GM12878 (cell line): ENCODE measurements around the gene PTPRN2. TPM values are rescaled to one million over a fixed set of nuclear protein-coding genes. Genes with fewer than 3 reads are reported as not detected.

Experiments
- ATAC-seq: fragments of 200-7000 bp; cut with Tn5 transposase; 3 replicates; pipeline ENCODE4 v1.9.1; 2020; ENCODE audit warnings: mild to moderate bottlenecking, moderate library complexity
- BruUV-seq: library from RNA; stranded (reverse); fragments of 400-500 nt; replicated peaks from 2 replicates; lab custom pipeline; 2021; lab: Mats Ljungman, UMichigan
- CTCF ChIA-PET: fragments of 300-600 bp; sonication (Branson Sonifier 250); formaldehyde crosslinking; extraction: SDS; loops from one replicate; lab custom pipeline; 2021; ENCODE audit warnings: inconsistent platforms; lab: Yijun Ruan, JAX
- POLR2A ChIA-PET: fragments of 350-600 bp; formaldehyde crosslinking; extraction: SDS; loops from one replicate; lab custom pipeline; 2021; ENCODE audit warnings: inconsistent platforms; lab: Charles Lee
- RAD21 ChIA-PET: fragments of 300-600 bp; sonication (Branson Sonifier 250); formaldehyde crosslinking; loops from one replicate; lab custom pipeline; 2023; ENCODE audit warnings: antibody characterized with exemption; ENCODE audit not compliant: unreplicated experiment; lab: Charles Lee
- SMC1A ChIA-PET: fragments of 300-600 bp; sonication (Branson Sonifier 250); formaldehyde crosslinking; loops from one replicate; lab custom pipeline; 2023; ENCODE audit not compliant: unreplicated experiment, uncharacterized antibody; lab: Charles Lee
- DNase-seq: peaks from one replicate; pipeline ENCODE4 v3.0.0-alpha.2; 2011; ENCODE audit warnings: low read depth, low spot score
- FAIRE-seq: peaks from 3 replicates; lab custom pipeline; 2011; peaks lifted over from hg19 to GRCh38; lab: Jason Lieb, UNC
- H2AFZ ChIP-seq: 2 replicates; pipeline ENCODE4 v1.6.0; 2011; ENCODE audit warnings: low read depth, low read length, control low read depth; ENCODE audit not compliant: control insufficient read depth
- H3K27ac ChIP-seq: 2 replicates; pipeline ENCODE4 v1.5.1; 2011; ENCODE audit warnings: control low read depth; ENCODE audit not compliant: control insufficient read depth, insufficient read depth
- H3K27me3 ChIP-seq, 2 experiments: replicated peaks in 1 of 2; 2 replicates each; pipeline versions ENCODE4 v1.6.0 to v1.6.1; 2011; ENCODE audit warnings: low read length in 1 of 2; ENCODE audit not compliant: control insufficient read depth in 2 of 2, insufficient read depth in 2 of 2
- H3K36me3 ChIP-seq, 2 experiments: 2 replicates each; pipeline ENCODE4 v1.5.1; 2011; ENCODE audit warnings: low read length in 1 of 2; ENCODE audit not compliant: control insufficient read depth in 2 of 2, insufficient read depth in 2 of 2
- H3K4me1 ChIP-seq: 2 replicates; pipeline ENCODE4 v1.6.1; 2011; ENCODE audit warnings: mild to moderate bottlenecking, low read length, moderate library complexity, mixed read lengths; ENCODE audit not compliant: control insufficient read depth, insufficient read depth
- H3K4me2 ChIP-seq: 2 replicates; pipeline ENCODE4 v1.6.0; 2011; ENCODE audit warnings: control low read depth; ENCODE audit not compliant: control insufficient read depth, insufficient read depth
- H3K4me3 ChIP-seq: fragments of 200-600 bp; sonication (generic); 2 replicates; pipeline ENCODE4 v1.5.1; 2016
- H3K79me2 ChIP-seq: 2 replicates; pipeline ENCODE4 v1.6.0; 2011; ENCODE audit warnings: low read length; ENCODE audit not compliant: control insufficient read depth, insufficient read depth
- H3K9ac ChIP-seq: 2 replicates; pipeline ENCODE4 v1.8.0; 2011; ENCODE audit warnings: low read length, control low read depth, mixed read lengths; ENCODE audit not compliant: control insufficient read depth, insufficient read depth
- H3K9me3 ChIP-seq: replicated peaks from 3 replicates; pipeline ENCODE4 v1.5.1; 2011; ENCODE audit warnings: mild to moderate bottlenecking, low read length; ENCODE audit not compliant: control insufficient read depth, insufficient read depth
- H4K20me1 ChIP-seq: 2 replicates; pipeline ENCODE4 v1.6.0; 2011; ENCODE audit not compliant: control insufficient read depth, insufficient read depth
- MEF2A ChIP-seq: IDR thresholded peaks from 2 replicates; pipeline ENCODE4 v1.6.1; 2011; ENCODE audit warnings: low read depth, mild to moderate bottlenecking, low read length, moderate library complexity; ENCODE audit not compliant: insufficient read depth
- NFXL1 ChIP-seq: fragments of 450-650 bp; IDR thresholded peaks from 2 replicates; pipeline ENCODE4 v1.6.1; 2017; ENCODE audit warnings: antibody characterized with exemption, mild to moderate bottlenecking, borderline replicate concordance
- SRF ChIP-seq, 2 experiments: IDR thresholded peaks; 2 replicates each; pipeline ENCODE4 v1.6.1; 2011; ENCODE audit warnings: low read depth in 2 of 2, low read length in 2 of 2, mild to moderate bottlenecking in 1 of 2, moderate library complexity in 1 of 2
- WRNIP1 ChIP-seq: IDR thresholded peaks from 2 replicates; pipeline ENCODE4 v1.6.1; 2011; ENCODE audit warnings: low read depth, low read length, improper control_type of control experiment, borderline replicate concordance
- ZNF622 ChIP-seq: fragments of 450-650 bp; IDR thresholded peaks from 2 replicates; pipeline ENCODE4 v1.6.1; 2017; ENCODE audit warnings: mild to moderate bottlenecking, inconsistent platforms
- WGBS: methylation state at CpG from one replicate; pipeline ENCODE4 v1.1.6; 2016; ENCODE audit warnings: low lambda C conversion rate; ENCODE audit not compliant: insufficient replicate concordance, insufficient coverage; ENCODE audit errors: missing lambda C conversion rate; 5-methylcytosine and 5-hydroxymethylcytosine counted together
- in situ Hi-C: fragments of 300-500 bp; cut with MboI; formaldehyde crosslinking; loops from 9 replicates; pipeline ENCODE4 v1.14.3; 2018; ENCODE audit warnings: mixed read lengths
- intact Hi-C: fragments of 100-400 bp; cut with micrococcal nuclease; formaldehyde crosslinking; loops from one replicate; pipeline ENCODE4 v1.14.2; 2022; ENCODE audit not compliant: unreplicated experiment
- polyA plus RNA-seq, 11 experiments: library from polyadenylated mRNA; depleted of rRNA in 4 of 11; unstranded in 6 of 11; stranded (reverse) in 5 of 11; fragments of >200 nt; fragmentation: Nextera tagmentation in 4 of 11; fragmentation: Illumina TruSeq in 1 of 11; extraction: Ambion mirVana in 4 of 11; extraction: Trizol in 1 of 11; gene quantifications; 1 replicate in 1 of 11; 2 replicates in 10 of 11; pipeline versions ENCODE4 v1.2.1 to v1.2.3, GENCODE V29; 2011 to 2016; ENCODE audit warnings: inconsistent platforms in 2 of 11, missing spikeins in 2 of 11, low read depth in 1 of 11
- total RNA-seq, 4 experiments: library from RNA; depleted of rRNA in 3 of 4; stranded (reverse); fragments of >200 nt in 3 of 4; fragmentation: Illumina TruSeq in 1 of 4; extraction: Trizol in 1 of 4; gene quantifications; 2 replicates each; pipeline versions ENCODE4 v1.2.1 to v1.2.3, GENCODE V29; 2013 to 2021
- TF ChIP-seq, protein P1 (sequence below): IDR thresholded peaks from 2 replicates; pipeline ENCODE4 v1.6.1; 2011; ENCODE audit warnings: low read depth, low read length, improper control_type of control experiment, borderline replicate concordance

Gene PTPRN2
- total and polyA plus RNA-seq, 10 of the 15 experiments (the other 5 are each of a cell fraction or from before 2014, with no cell fraction given) = 5.4 TPM; not detected in 9

DNA sequence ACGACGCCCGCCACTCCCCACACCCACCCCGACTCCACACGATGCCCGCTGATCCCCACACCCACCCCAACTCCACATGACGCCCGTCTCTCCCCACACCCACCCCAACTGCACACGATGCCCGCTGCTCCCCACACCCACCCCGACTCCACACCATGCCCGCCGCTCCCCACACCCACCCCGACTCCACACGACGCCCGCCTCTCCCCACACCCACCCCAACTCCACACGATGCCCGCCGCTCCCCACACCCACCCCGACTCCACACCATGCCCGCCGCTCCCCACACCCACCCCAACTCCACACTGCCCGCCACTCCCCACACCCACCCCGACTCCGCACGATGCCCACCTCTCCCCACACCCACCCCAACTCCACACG lies 933.8 kb downstream of the PTPRN2 start:
- ChIA-PET RAD21 (no interaction called here), CTCF (no interaction called here), SMC1A (no interaction called here), POLR2A (no interaction called here)
- FAIRE-seq = no peak
- BruUV-seq = no TSS peak
- no peak for ATAC-seq
- Histone ChIP-seq H3K9me3 (no peaks in the 10 kb centered on the region; the same call in 2 of the 3 replicates), H3K4me2 (no peak overlapping the region), H3K36me3 (no peaks in the 10 kb centered on the region), H3K4me3 (no peak overlapping the region), H3K4me1 (no peaks in the 10 kb centered on the region), H4K20me1 (no peaks in the 10 kb centered on the region), H3K9ac (no peak overlapping the region), H2AFZ (no peak overlapping the region), H3K79me2 (no peaks in the 10 kb centered on the region), H3K27me3 (no peaks in the 10 kb centered on the region), H3K27ac (no peak overlapping the region)
- TF ChIP-seq SRF (IDR thresholded peaks at IDR 0.05; ENCODE audit: low read depth in 2 of 2, low read length in 2 of 2) = no peak
- WGBS = 40% methylated on average over 3 of the region's 28 CpGs
- in situ Hi-C loops (no loop called here), intact Hi-C loops (no loop called here)
- DNase-seq = no peak

DNA sequence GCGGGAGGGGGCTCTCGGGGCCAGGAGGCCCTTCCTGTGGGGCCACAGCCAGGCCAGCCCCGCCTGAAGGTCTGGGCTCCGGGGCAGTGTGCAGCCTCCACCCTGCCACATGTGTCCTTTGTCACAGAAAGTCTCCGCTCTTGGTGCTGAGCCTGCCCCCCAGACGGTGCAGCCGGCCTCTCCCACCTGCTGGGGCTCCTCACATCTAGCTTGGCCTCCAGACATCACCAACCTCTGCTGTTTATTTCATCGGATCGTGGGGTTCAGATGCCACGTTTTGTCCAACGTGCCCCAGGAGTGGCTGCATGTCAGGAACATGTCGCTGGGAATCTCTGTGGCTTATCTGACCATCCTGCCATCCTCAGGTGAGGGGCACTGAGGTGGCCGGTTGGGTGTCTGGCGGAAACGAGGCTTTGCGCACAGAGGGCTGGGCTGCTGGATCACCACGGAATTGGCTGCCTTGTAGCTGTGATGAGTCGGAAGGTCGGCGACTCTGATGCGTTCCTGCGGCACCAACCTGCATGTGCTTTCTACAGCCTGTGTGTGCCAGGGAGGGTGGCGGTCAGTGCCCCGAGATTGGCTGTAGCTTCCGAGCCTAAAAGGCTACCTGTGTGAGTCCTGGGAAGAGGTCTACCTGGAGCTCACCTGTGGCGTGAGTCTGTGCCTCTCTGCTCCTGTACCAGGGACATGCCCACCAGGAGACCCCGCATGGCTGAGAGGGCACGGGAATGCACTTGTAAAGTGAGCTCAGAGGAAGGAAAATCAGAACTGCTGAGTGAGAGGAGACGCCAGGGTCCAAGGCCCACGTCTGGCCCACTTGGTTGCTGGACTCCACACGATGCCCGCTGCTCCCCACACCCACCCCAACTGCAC lies 934.4 kb downstream of the PTPRN2 start:
- POLR2A ChIA-PET = no interaction called here
- Histone ChIP-seq H3K36me3 (no peaks in the 10 kb centered on the region), H3K27ac (no peak overlapping the region), H2AFZ (no peak overlapping the region), H3K27me3 (no peaks in the 10 kb centered on the region), H4K20me1 (no peaks in the 10 kb centered on the region), H3K4me1 (no peaks in the 10 kb centered on the region), H3K4me2 (no peak overlapping the region), H3K4me3 (no peak overlapping the region), H3K79me2 (no peaks in the 10 kb centered on the region), H3K9ac (no peak overlapping the region), H3K9me3 (no peaks in the 10 kb centered on the region; the same call in 2 of the 3 replicates)
- SMC1A ChIA-PET = no interaction called here
- TF ChIP-seq MEF2A = no peak
- no peak for TF ChIP-seq WRNIP1
- TF ChIP-seq, protein P1, sequence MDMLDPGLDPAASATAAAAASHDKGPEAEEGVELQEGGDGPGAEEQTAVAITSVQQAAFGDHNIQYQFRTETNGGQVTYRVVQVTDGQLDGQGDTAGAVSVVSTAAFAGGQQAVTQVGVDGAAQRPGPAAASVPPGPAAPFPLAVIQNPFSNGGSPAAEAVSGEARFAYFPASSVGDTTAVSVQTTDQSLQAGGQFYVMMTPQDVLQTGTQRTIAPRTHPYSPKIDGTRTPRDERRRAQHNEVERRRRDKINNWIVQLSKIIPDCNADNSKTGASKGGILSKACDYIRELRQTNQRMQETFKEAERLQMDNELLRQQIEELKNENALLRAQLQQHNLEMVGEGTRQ = no peak
- no peak for TF ChIP-seq ZNF622
- no peak for TF ChIP-seq NFXL1
- intact Hi-C loops = no loop called here
- DNase-seq (no peak), ATAC-seq (no peak), FAIRE-seq (no peak)
- in situ Hi-C loops = no loop called here
- RAD21 ChIA-PET = no interaction called here
- 60% methylated on average over 32 of the region's 32 CpGs for WGBS
- BruUV-seq = no TSS peak
- CTCF ChIA-PET = no interaction called here
